ENCODE results near the gene UMOD.

- TF ChIP-seq, protein P1, sequence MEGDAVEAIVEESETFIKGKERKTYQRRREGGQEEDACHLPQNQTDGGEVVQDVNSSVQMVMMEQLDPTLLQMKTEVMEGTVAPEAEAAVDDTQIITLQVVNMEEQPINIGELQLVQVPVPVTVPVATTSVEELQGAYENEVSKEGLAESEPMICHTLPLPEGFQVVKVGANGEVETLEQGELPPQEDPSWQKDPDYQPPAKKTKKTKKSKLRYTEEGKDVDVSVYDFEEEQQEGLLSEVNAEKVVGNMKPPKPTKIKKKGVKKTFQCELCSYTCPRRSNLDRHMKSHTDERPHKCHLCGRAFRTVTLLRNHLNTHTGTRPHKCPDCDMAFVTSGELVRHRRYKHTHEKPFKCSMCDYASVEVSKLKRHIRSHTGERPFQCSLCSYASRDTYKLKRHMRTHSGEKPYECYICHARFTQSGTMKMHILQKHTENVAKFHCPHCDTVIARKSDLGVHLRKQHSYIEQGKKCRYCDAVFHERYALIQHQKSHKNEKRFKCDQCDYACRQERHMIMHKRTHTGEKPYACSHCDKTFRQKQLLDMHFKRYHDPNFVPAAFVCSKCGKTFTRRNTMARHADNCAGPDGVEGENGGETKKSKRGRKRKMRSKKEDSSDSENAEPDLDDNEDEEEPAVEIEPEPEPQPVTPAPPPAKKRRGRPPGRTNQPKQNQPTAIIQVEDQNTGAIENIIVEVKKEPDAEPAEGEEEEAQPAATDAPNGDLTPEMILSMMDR (IDR thresholded peaks at IDR 0.05), result no peak
- no peak for TF ChIP-seq POLR2A (IDR thresholded peaks at IDR 0.05)
Observed at GRCh38 chr16:20313741-20314140, 38.8 kb downstream of the UMOD start.
